Measurements from ENCODE around the gene PPP1R27.

PPP1R27 gene

DNA sequence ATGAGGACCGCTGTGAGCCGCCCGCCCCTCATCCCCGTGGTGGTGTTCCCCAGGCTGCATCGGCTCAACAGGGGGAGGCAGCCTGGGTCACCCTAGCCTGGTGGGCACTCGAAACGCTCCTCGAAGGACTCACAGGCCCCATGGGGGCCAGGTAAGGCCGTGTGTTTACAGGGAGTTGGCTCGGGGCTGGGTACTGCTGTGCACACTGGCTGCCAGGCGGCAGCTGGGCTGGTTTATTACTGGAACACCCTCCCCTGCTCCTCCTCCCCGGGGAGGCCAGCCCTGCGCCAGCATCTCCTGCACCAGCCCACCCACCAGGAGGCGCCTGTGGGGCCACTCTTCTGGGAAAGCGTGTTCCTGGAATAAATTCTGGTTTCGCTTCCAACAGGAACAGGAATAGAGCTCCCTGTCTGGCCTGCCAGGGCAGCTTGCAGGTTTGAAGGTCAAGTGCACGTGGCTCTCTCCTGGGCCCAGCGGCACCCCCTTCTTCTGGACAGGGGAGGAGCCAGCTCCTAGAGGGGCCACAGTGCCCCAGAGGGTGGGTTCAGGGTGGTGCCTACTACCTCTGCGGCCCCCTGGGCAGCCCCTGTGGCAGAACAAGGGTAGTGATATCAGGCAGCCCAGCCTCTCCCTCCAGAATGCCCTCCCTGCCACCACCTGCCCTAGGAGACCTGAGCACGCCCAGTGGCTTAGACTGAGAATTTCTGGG, 13.1 kb downstream of the PPP1R27 start:
- in situ Hi-C loops (cut with MboI; ENCODE audit: low pct_unique_long_range_greater_than_20kb, low sequenced_read_pairs, unreplicated experiment): no loop called here
- no peak for DNase-seq (ENCODE audit: low spot score)
- peak; percentile 4 for TF ChIP-seq CTCF (IDR thresholded peaks at IDR 0.05; ENCODE audit: extremely low read depth, insufficient read depth, missing control alignments)

GRCh38 chr17:81821147-81821546, 13.7 kb downstream of the PPP1R27 start:
- in situ Hi-C loops (cut with MboI; ENCODE audit: low pct_unique_long_range_greater_than_20kb, low sequenced_read_pairs, unreplicated experiment): no loop called here
- DNase-seq (ENCODE audit: low spot score): no peak
- no peak for TF ChIP-seq CTCF (IDR thresholded peaks at IDR 0.05; ENCODE audit: extremely low read depth, insufficient read depth, missing control alignments)

DNA sequence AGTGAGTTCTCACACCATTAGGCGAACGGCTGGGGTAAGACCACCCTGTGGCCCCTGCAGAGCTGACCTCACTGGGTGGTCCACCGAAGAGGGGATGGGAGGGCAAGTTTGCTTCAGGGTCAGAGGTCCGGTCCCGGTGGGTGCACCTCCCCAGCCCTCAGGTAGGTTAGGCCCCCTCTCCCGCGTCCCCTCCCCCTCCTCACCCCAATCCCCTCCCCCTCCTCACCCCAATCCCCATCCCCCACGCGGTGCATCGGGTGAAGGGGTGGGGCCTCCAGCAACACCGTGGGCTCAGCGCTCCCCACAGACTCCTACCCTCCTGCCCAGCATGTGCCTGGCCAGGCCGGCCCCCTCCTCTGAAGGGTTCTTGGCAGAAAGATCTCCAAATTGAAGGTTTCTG, 15.1 kb downstream of the PPP1R27 start:
- in situ Hi-C loops (cut with MboI; ENCODE audit: low pct_unique_long_range_greater_than_20kb, low sequenced_read_pairs, unreplicated experiment): no loop called here
- no peak for DNase-seq (ENCODE audit: low spot score)
- TF ChIP-seq CTCF (IDR thresholded peaks at IDR 0.05; ENCODE audit: extremely low read depth, insufficient read depth, missing control alignments): no peak

- in situ Hi-C loops (cut with MboI; ENCODE audit: low pct_unique_long_range_greater_than_20kb, low sequenced_read_pairs, unreplicated experiment): no loop called here
- no peak for TF ChIP-seq CTCF (IDR thresholded peaks at IDR 0.05; ENCODE audit: extremely low read depth, insufficient read depth, missing control alignments)
- DNase-seq (ENCODE audit: low spot score): no peak
Measured at GRCh38 chr17:81817758-81818147, 17.1 kb downstream of the PPP1R27 start.

GRCh38 chr17:81815646-81815986, 19.2 kb downstream of the PPP1R27 start:
- in situ Hi-C loops (cut with MboI; ENCODE audit: low pct_unique_long_range_greater_than_20kb, low sequenced_read_pairs, unreplicated experiment): no loop called here
- DNase-seq (ENCODE audit: low spot score): no peak
- TF ChIP-seq CTCF (IDR thresholded peaks at IDR 0.05; ENCODE audit: extremely low read depth, insufficient read depth, missing control alignments): no peak

DNA sequence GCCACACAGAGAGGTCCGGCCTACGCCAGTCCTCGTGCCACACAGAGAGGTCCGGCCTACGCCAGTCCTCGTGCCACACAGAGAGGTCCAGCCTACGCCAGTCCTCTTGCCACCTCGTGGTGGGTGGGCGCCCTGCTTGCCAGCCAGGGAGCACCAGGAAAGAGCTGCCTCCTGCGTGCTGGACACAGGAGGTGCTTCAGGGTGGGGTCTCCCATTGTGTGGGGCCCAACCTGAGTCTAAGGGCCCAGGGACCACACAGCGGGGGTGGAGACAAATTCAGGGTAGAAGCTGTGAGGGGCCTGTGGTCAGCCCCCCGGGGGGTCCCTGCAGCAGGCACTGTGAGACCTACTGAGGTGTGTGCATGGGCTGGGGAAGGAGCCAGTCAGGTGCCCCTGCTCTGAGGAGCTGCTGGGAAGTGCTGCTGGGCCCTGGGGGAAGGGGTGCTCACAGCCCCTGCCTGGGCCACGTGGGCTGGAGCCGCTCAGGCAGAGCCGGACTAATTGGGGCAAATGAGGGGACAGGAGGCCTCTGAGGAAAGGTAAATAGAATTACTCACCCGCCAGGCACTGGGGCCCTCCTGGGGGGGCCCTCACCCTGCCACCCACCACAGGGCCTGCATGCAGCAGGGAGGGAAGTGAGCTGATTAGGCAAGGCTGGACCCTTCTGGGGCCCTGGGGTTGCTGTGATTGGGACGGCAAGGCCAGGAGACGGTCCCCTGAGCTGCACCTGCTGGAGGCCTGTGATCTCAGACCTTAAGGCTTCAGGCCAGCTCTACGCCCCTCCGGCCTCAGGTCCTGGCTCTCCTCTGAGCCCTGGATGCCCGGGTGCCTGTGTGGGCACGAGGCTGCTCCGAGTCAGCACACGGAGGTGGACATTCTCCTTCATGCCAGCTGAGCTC, 19.9 kb downstream of the PPP1R27 start:
- no peak for DNase-seq (ENCODE audit: low spot score)
- no peak for TF ChIP-seq CTCF (IDR thresholded peaks at IDR 0.05; ENCODE audit: extremely low read depth, insufficient read depth, missing control alignments)
- in situ Hi-C loops (cut with MboI; ENCODE audit: low pct_unique_long_range_greater_than_20kb, low sequenced_read_pairs, unreplicated experiment): no loop called here
